ENCODE results near the gene BAK1.
"Not testable (repeated sequence)": the region's sequence is repeated elsewhere in the genome, so short reads cannot be mapped to it uniquely, and the experiment has no call there.

Gene BAK1

GRCh38 chr6:33586108-33586640, 6.1 kb upstream of the BAK1 start:
- no peak for DNase-seq (ENCODE audit: low read depth)

GRCh38 chr6:33585403-33586107, 5.5 kb upstream of the BAK1 start:
- no peak for DNase-seq (ENCODE audit: low read depth)

- no peak for DNase-seq (ENCODE audit: low read depth)
Measured at GRCh38 chr6:33584700-33585402, 4.8 kb upstream of the BAK1 start.

GRCh38 chr6:33583591-33584155, 3.6 kb upstream of the BAK1 start:
- no peak for DNase-seq (ENCODE audit: low read depth)

- no peak for DNase-seq (ENCODE audit: low read depth)
Measured at GRCh38 chr6:33581186-33581585, 1.1 kb upstream of the BAK1 start.

GRCh38 chr6:33578588-33579011, 1.5 kb downstream of the BAK1 start:
- DNase-seq (ENCODE audit: low read depth) = no peak

GRCh38 chr6:33578164-33578563, 1.9 kb downstream of the BAK1 start:
- DNase-seq (ENCODE audit: low read depth) = no peak

- DNase-seq (ENCODE audit: low read depth) = no peak
Measured at GRCh38 chr6:33577718-33578117, 2.4 kb downstream of the BAK1 start.

GRCh38 chr6:33577106-33577535, 3.0 kb downstream of the BAK1 start:
- DNase-seq (ENCODE audit: low read depth) = no peak

GRCh38 chr6:33576668-33577067, 3.4 kb downstream of the BAK1 start:
- no peak for DNase-seq (ENCODE audit: low read depth)

- DNase-seq (ENCODE audit: low read depth) = no peak
Measured at GRCh38 chr6:33575211-33575610, 4.9 kb downstream of the BAK1 start.

GRCh38 chr6:33571637-33572316, 8.3 kb downstream of the BAK1 start:
- no peak for DNase-seq (ENCODE audit: low read depth)

GRCh38 chr6:33570806-33571636, 9.1 kb downstream of the BAK1 start:
- DNase-seq (ENCODE audit: low read depth) = no peak

GRCh38 chr6:33568826-33569570, 11.1 kb downstream of the BAK1 start:
- no peak for DNase-seq (ENCODE audit: low read depth)

GRCh38 chr6:33567836-33568235, 12.2 kb downstream of the BAK1 start:
- no peak for DNase-seq (ENCODE audit: low read depth)

GRCh38 chr6:33566182-33567084, 13.6 kb downstream of the BAK1 start:
- no peak for DNase-seq (ENCODE audit: low read depth)

GRCh38 chr6:33558801-33559200, 21.3 kb downstream of the BAK1 start:
- no peak for DNase-seq (ENCODE audit: low read depth)

- no peak for DNase-seq (ENCODE audit: low read depth)
Measured at GRCh38 chr6:33557376-33557775, 22.7 kb downstream of the BAK1 start.

GRCh38 chr6:33552883-33553282, 27.2 kb downstream of the BAK1 start:
- DNase-seq (ENCODE audit: low read depth) = not testable (repeated sequence)

- no peak for DNase-seq (ENCODE audit: low read depth)
Measured at GRCh38 chr6:33552252-33552651, 27.8 kb downstream of the BAK1 start.

Data from HS-5 (cell line).